ENCODE measurements around the gene BIK. TPM values are rescaled to one million over a fixed set of nuclear protein-coding genes. Genes with fewer than 3 reads are reported as not detected.

BIK gene
- total RNA-seq, 2 donors from 2014 or later: 5.8 to 13.3 TPM

DNA sequence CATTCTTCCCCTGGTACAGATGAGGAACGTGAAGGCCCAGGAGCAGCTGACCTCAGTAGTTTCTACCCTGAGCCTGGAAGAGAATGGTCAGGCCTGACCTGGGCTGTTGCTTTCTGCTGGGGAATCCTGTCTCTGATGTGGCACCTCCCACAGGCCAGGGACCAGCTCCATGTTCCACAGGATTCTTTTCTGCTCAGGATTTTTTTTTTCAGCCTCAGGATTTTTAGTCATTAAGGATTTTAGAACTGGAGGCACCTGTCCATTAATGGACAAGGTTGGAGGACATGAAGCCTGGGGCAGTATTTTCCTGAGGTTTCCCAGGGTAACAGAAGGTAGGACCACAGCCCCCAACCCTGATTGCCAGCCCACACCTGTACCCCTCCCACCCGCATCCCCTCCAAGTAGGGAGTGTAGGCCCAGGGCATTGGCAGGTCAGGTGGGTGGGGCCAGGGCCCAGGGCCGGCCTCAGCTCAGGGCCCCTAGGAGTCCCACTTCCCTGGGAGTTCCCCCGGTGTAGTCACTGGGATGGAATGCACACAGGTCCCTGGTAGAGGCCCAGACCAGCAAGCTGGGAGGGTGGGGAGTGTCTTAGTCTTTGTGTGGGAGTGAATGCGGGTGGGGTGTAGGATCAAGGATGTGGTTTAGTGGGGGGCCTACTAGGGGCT, 16.1 kb downstream of the BIK start:
- Histone ChIP-seq H3K27ac (ENCODE audit: low read depth, low read length) (no peak overlapping the region), H3K27me3 (ENCODE audit: control insufficient read depth, insufficient read depth, low read length, poor library complexity, severe bottlenecking) (no peaks in the 10 kb centered on the region), H3K4me1 (ENCODE audit: control insufficient read depth, insufficient read depth, low read length) (no peaks in the 10 kb centered on the region), H3K9me3 (ENCODE audit: control insufficient read depth, low read length) (no peaks in the 10 kb centered on the region), H3K4me3 (ENCODE audit: low read length) (no peak overlapping the region), H3K36me3 (ENCODE audit: control insufficient read depth, insufficient read depth, low read length) (peaks cover 5% of the 10 kb centered on the region), H3K9ac (ENCODE audit: extremely low read depth, low read length, poor library complexity, severe bottlenecking) (no peak overlapping the region)
- no peak overlapping the region for H3K4me3 Mint-ChIP-seq
- H3K9me3 Mint-ChIP-seq: no peaks in the 10 kb centered on the region
- no peaks in the 10 kb centered on the region for H3K4me1 Mint-ChIP-seq
- peaks cover under 1% of the 10 kb centered on the region for H3K36me3 Mint-ChIP-seq (ENCODE audit: low read depth)
- no peaks in the 10 kb centered on the region for H3K27me3 Mint-ChIP-seq (ENCODE audit: insufficient read depth)
- 78 to 100% methylated on average over 1 to 5 of the region's 5 CpGs for WGBS, 2 experiments (ENCODE audit: insufficient coverage in 1 of 2, insufficient read length in 1 of 2)
- DNase-seq: peak; percentile 62
- TF ChIP-seq, protein P1, sequence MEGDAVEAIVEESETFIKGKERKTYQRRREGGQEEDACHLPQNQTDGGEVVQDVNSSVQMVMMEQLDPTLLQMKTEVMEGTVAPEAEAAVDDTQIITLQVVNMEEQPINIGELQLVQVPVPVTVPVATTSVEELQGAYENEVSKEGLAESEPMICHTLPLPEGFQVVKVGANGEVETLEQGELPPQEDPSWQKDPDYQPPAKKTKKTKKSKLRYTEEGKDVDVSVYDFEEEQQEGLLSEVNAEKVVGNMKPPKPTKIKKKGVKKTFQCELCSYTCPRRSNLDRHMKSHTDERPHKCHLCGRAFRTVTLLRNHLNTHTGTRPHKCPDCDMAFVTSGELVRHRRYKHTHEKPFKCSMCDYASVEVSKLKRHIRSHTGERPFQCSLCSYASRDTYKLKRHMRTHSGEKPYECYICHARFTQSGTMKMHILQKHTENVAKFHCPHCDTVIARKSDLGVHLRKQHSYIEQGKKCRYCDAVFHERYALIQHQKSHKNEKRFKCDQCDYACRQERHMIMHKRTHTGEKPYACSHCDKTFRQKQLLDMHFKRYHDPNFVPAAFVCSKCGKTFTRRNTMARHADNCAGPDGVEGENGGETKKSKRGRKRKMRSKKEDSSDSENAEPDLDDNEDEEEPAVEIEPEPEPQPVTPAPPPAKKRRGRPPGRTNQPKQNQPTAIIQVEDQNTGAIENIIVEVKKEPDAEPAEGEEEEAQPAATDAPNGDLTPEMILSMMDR (conservative IDR thresholded peaks at IDR 0.05): no peak
- no peak overlapping the region for H3K27ac Mint-ChIP-seq

- Histone ChIP-seq H3K4me3 (ENCODE audit: low read length) (no peak overlapping the region), H3K9me3 (ENCODE audit: control insufficient read depth, low read length) (no peaks in the 10 kb centered on the region), H3K36me3 (ENCODE audit: control insufficient read depth, insufficient read depth, low read length) (peaks cover 10% of the 10 kb centered on the region), H3K9ac (ENCODE audit: extremely low read depth, low read length, poor library complexity, severe bottlenecking) (no peak overlapping the region), H3K27me3 (ENCODE audit: control insufficient read depth, insufficient read depth, low read length, poor library complexity, severe bottlenecking) (no peaks in the 10 kb centered on the region), H3K4me1 (ENCODE audit: control insufficient read depth, insufficient read depth, low read length) (no peaks in the 10 kb centered on the region), H3K27ac (ENCODE audit: low read depth, low read length) (no peak overlapping the region)
- H3K27ac Mint-ChIP-seq: no peak overlapping the region
- 95 to 98% methylated on average over 6 to 17 of the region's 17 CpGs for WGBS, 2 experiments (ENCODE audit: insufficient coverage in 1 of 2, insufficient read length in 1 of 2)
- H3K27me3 Mint-ChIP-seq (ENCODE audit: insufficient read depth): no peaks in the 10 kb centered on the region
- no peaks in the 10 kb centered on the region for H3K4me1 Mint-ChIP-seq
- TF ChIP-seq, protein P1 (conservative IDR thresholded peaks at IDR 0.05): no peak
- H3K4me3 Mint-ChIP-seq: no peak overlapping the region
- no peaks in the 10 kb centered on the region for H3K9me3 Mint-ChIP-seq
- DNase-seq: no peak
- H3K36me3 Mint-ChIP-seq (ENCODE audit: low read depth): peaks cover 7% of the 10 kb centered on the region
These were observed 16.8 kb downstream of the BIK start for GRCh38 chr22:43127166-43127908.

- Histone ChIP-seq H3K36me3 (ENCODE audit: control insufficient read depth, insufficient read depth, low read length) (peaks cover 18% of the 10 kb centered on the region), H3K27ac (ENCODE audit: low read depth, low read length) (no peak overlapping the region), H3K27me3 (ENCODE audit: control insufficient read depth, insufficient read depth, low read length, poor library complexity, severe bottlenecking) (no peaks in the 10 kb centered on the region), H3K9me3 (ENCODE audit: control insufficient read depth, low read length) (no peaks in the 10 kb centered on the region), H3K4me3 (ENCODE audit: low read length) (no peak overlapping the region), H3K9ac (ENCODE audit: extremely low read depth, low read length, poor library complexity, severe bottlenecking) (no peak overlapping the region), H3K4me1 (ENCODE audit: control insufficient read depth, insufficient read depth, low read length) (no peaks in the 10 kb centered on the region)
- Mint-ChIP-seq H3K4me3 (no peak overlapping the region), H3K27ac (no peak overlapping the region), H3K36me3 (ENCODE audit: low read depth) (peaks cover 7% of the 10 kb centered on the region), H3K9me3 (no peaks in the 10 kb centered on the region), H3K4me1 (no peaks in the 10 kb centered on the region), H3K27me3 (ENCODE audit: insufficient read depth) (no peaks in the 10 kb centered on the region)
- TF ChIP-seq, protein P1 (conservative IDR thresholded peaks at IDR 0.05): no peak
- no peak for DNase-seq
- 94 to 96% methylated on average over 7 to 13 of the region's 13 CpGs for WGBS, 2 experiments (ENCODE audit: insufficient coverage in 1 of 2, insufficient read length in 1 of 2)
These were observed 17.6 kb downstream of the BIK start for GRCh38 chr22:43128116-43128515.

Measured in endodermal cell (in vitro differentiated cells).